Kidney epithelial cell (primary cell): ENCODE results near the gene KCTD16. TPM values are rescaled to one million over a fixed set of nuclear protein-coding genes. Genes with fewer than 3 reads are reported as not detected.

Source experiments
- DNase-seq: peaks from one replicate; pipeline ENCODE4 v3.0.0-alpha.2; 2010; ENCODE audit warnings: low read depth
- H3K27me3 ChIP-seq: 2 replicates; pipeline ENCODE4 v1.6.0; 2011; ENCODE audit warnings: low read length; ENCODE audit not compliant: control insufficient read depth, insufficient read depth
- H3K36me3 ChIP-seq: 2 replicates; pipeline ENCODE4 v1.5.1; 2011; ENCODE audit warnings: low read length; ENCODE audit not compliant: control insufficient read depth, insufficient read depth
- H3K4me3 ChIP-seq: 2 replicates; pipeline ENCODE4 v1.5.1; 2011; ENCODE audit warnings: low read depth, mild to moderate bottlenecking, control low read depth, low read length
- total RNA-seq: library from RNA; depleted of rRNA; stranded (reverse); fragments of >200 nt; gene quantifications from 2 replicates; pipeline ENCODE4 v1.2.3, GENCODE V29; 2015
- TF ChIP-seq, protein P1 (sequence below): IDR thresholded peaks from 2 replicates; pipeline ENCODE4 v1.5.1; 2011; ENCODE audit warnings: mild to moderate bottlenecking, moderate library complexity, low read length, control low read depth, inconsistent platforms; ENCODE audit not compliant: insufficient read depth, poor library complexity, severe bottlenecking

KCTD16 gene
- total RNA-seq, 1 donor from 2014 or later, result 1.4 TPM

DNA sequence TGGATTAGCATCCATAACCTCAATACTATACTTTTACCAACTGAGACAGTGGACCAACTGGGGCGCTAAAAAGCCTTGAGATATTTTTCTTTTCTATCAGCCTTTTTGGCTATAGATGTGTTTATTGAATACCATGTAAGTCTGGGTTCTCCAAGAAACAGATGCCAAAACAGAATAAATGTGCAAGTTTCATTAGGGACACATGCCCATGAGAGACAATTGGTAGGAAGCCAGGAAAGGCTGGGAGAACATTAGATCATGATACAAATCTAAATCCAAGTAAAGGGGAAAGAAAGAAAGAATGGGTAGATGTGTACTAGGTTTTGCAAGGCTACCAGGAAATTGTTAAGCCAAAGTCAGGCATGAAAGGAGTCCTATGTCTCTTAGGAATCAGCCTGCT lies 152.5 kb downstream of the KCTD16 start:
- no peak for DNase-seq

DNA sequence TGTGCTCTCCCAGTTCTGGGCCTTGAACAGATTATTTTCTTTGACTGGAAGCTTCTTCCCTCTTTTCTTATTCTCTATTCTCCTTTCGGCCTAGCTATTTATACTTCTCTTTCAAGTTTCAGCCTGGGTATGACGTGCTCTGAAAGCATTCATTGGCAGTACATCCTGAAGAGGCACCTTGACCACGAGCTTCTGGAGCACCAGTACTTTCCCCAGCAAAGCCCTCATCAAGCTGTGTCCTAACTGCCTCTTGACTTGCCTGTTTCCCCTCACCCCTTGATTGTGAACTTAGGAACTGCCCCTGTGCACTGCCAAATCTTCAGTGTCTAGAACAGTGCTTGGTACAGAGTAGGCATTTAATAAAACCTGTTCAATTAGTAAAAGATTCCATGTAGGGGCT lies 154.9 kb downstream of the KCTD16 start:
- Histone ChIP-seq H3K4me3 (no peak overlapping the region), H3K36me3 (no peaks in the 10 kb centered on the region), H3K27me3 (no peaks in the 10 kb centered on the region)
- TF ChIP-seq, protein P1, sequence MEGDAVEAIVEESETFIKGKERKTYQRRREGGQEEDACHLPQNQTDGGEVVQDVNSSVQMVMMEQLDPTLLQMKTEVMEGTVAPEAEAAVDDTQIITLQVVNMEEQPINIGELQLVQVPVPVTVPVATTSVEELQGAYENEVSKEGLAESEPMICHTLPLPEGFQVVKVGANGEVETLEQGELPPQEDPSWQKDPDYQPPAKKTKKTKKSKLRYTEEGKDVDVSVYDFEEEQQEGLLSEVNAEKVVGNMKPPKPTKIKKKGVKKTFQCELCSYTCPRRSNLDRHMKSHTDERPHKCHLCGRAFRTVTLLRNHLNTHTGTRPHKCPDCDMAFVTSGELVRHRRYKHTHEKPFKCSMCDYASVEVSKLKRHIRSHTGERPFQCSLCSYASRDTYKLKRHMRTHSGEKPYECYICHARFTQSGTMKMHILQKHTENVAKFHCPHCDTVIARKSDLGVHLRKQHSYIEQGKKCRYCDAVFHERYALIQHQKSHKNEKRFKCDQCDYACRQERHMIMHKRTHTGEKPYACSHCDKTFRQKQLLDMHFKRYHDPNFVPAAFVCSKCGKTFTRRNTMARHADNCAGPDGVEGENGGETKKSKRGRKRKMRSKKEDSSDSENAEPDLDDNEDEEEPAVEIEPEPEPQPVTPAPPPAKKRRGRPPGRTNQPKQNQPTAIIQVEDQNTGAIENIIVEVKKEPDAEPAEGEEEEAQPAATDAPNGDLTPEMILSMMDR, result no peak
- DNase-seq, result no peak

More for the DNA sequence above, 152.5 kb downstream of the KCTD16 start:
- H3K27me3 ChIP-seq, result no peaks in the 10 kb centered on the region
- no peak overlapping the region for H3K4me3 ChIP-seq
- no peaks in the 10 kb centered on the region for H3K36me3 ChIP-seq
- TF ChIP-seq, protein P1, result no peak

DNA sequence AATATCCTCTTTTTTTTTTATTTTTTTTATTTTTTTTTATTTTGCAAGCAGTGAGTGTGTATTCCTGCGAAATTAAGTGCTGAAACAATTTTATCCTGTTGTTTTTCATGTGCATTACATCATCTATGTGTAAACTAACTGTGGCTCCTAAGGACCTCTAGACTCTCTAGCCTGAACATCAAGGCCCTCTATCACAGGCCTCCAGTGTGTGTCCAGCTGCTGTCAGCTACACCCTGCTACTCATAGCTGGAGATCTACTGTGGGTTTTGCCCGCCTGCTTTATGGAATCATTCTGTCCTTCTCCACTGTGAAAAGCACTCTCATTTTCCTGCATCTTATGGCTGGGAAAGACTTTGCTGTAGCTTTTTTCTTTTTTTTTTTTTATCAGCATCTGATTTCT lies 157.8 kb downstream of the KCTD16 start:
- no peaks in the 10 kb centered on the region for H3K36me3 ChIP-seq
- TF ChIP-seq, protein P1, result no peak
- no peak for DNase-seq
- no peak overlapping the region for H3K4me3 ChIP-seq
- H3K27me3 ChIP-seq, result no peaks in the 10 kb centered on the region

DNA sequence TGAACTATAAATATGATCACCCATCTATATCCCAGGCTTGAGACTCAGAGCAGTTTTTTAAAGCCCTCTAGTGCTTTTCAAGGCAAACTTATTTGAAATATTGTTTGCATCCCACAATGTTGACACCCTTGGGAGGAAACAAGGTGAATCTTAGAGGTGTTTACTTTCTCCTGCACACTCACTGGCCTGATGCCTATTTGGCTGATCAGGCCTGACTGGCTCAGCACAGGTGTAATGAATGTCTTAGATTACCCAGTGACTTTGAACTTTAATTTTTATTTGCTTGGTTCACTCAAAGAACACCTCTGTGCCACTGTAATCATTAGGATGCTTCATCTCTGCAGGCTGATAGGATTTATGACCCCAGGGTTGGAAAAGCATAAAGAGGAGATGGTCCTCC lies 158.3 kb downstream of the KCTD16 start:
- Histone ChIP-seq H3K27me3 (no peaks in the 10 kb centered on the region), H3K36me3 (no peaks in the 10 kb centered on the region), H3K4me3 (no peak overlapping the region)
- DNase-seq, result no peak
- TF ChIP-seq, protein P1, result no peak

DNA sequence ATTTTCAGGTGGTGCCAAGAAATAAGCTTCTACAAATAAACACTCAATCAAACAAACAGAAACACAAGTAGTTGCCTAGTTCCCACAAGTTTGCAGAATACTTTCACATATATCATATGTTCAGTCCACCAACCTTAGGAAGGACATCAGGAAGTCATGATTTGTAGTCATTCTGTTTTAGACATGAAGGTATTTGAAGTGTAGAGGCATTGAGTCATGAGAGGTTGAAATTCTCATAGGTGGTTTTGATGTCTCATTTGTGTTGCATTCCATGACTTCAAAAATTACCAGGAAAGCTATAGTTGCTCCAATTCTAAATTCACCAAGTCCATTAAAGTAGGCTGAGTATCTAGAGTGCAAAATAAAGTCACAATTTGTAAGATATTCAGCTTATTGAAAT lies 159.0 kb downstream of the KCTD16 start:
- Histone ChIP-seq H3K4me3 (no peak overlapping the region), H3K27me3 (no peaks in the 10 kb centered on the region), H3K36me3 (no peaks in the 10 kb centered on the region)
- TF ChIP-seq, protein P1, result no peak
- no peak for DNase-seq

DNA sequence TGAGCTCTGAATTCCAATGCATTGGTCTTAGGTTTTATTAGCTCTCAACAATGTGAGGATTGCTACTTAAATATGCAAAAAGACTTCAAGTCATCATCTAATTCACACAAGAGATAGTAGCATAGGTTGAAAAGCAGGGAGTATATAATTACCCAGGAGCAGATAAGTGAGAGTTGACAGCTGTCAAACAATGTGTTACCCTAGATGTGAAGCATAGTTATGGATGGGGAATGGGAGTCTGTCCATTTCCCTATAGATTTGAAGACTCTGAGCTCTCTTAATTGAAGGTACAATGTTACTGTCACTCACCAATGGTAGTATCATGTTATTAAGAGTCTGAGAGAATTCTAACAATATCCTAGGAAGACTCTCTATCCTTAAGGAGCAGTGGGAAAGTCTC lies 160.7 kb downstream of the KCTD16 start:
- H3K36me3 ChIP-seq, result no peaks in the 10 kb centered on the region
- no peak for DNase-seq
- no peak overlapping the region for H3K4me3 ChIP-seq
- TF ChIP-seq, protein P1, result no peak
- H3K27me3 ChIP-seq, result no peaks in the 10 kb centered on the region
